B cell (primary cell): ENCODE measurements around the gene TYSND1.

Experiments used
- CTCF ChIP-seq: fragments of 200-600 bp; IDR thresholded peaks from one replicate; pipeline ENCODE4 v1.8.0; 2022; ENCODE audit warnings: antibody characterized with exemption, mild to moderate bottlenecking
- EZH2 ChIP-seq: IDR thresholded peaks from 2 replicates; pipeline ENCODE4 v1.6.1; 2012; ENCODE audit warnings: borderline replicate concordance, low read depth, mild to moderate bottlenecking, moderate library complexity, low read length; ENCODE audit not compliant: insufficient read depth, poor library complexity, severe bottlenecking

- no peak for TF ChIP-seq CTCF
- TF ChIP-seq EZH2: no peak
Measured at GRCh38 chr10:70124918-70125317, 21.6 kb downstream of the TYSND1 start.
